GM23248 (cell line): Measurements from ENCODE around the gene FHOD3. TPM values are rescaled to one million over a fixed set of nuclear protein-coding genes. Genes with fewer than 3 reads are reported as not detected.
A peak's percentile ranks its signal among the peaks of the same experiment; 100 is the strongest.

ENCODE experiments used
- DNase-seq: peaks from one replicate; pipeline ENCODE4 v3.0.0-alpha.2; 2015
- H2AFZ ChIP-seq: fragments of 200-600 bp; sonication (generic); 2 replicates; pipeline ENCODE4 v1.6.1; 2016; ENCODE audit warnings: antibody characterized with exemption
- H3F3A ChIP-seq: fragments of 200-600 bp; sonication (generic); 2 replicates; pipeline ENCODE4 v1.6.1; 2016; ENCODE audit warnings: mild to moderate bottlenecking, antibody characterized with exemption, mixed run types; ENCODE audit not compliant: insufficient read depth
- H3K27ac ChIP-seq: fragments of 200-600 bp; sonication (generic); 2 replicates; pipeline ENCODE4 v1.5.1; 2016; ENCODE audit warnings: mild to moderate bottlenecking
- H3K27me3 ChIP-seq: fragments of 200-600 bp; sonication (generic); replicated peaks from 2 replicates; pipeline ENCODE4 v1.6.1; 2016; ENCODE audit warnings: mild to moderate bottlenecking; ENCODE audit not compliant: insufficient read depth
- H3K36me3 ChIP-seq: fragments of 200-600 bp; sonication (generic); 2 replicates; pipeline ENCODE4 v1.6.1; 2016; ENCODE audit warnings: low read depth, mild to moderate bottlenecking
- H3K4me1 ChIP-seq: fragments of 200-600 bp; sonication (generic); 2 replicates; pipeline ENCODE4 v1.6.1; 2016; ENCODE audit warnings: mild to moderate bottlenecking; ENCODE audit not compliant: insufficient read depth
- H3K4me2 ChIP-seq: fragments of 200-600 bp; sonication (generic); one replicate; pipeline ENCODE4 v1.6.1; 2016; ENCODE audit warnings: mild to moderate bottlenecking; ENCODE audit not compliant: unreplicated experiment
- H3K4me3 ChIP-seq: fragments of 200-600 bp; sonication (generic); 2 replicates; pipeline ENCODE4 v1.5.1; 2016; ENCODE audit warnings: mild to moderate bottlenecking
- H3K79me2 ChIP-seq: fragments of 200-600 bp; sonication (generic); 2 replicates; pipeline ENCODE4 v1.6.1; 2016; ENCODE audit warnings: mild to moderate bottlenecking; ENCODE audit not compliant: insufficient read depth
- H3K9ac ChIP-seq: fragments of 200-600 bp; sonication (generic); 2 replicates; pipeline ENCODE4 v1.6.1; 2016; ENCODE audit warnings: mild to moderate bottlenecking
- H3K9me2 ChIP-seq: fragments of 200-600 bp; sonication (generic); 2 replicates; pipeline ENCODE4 v1.6.1; 2016; ENCODE audit warnings: mixed run types, mild to moderate bottlenecking, moderate library complexity; ENCODE audit not compliant: insufficient read depth
- H3K9me3 ChIP-seq: fragments of 200-600 bp; sonication (generic); one replicate; pipeline ENCODE4 v1.6.1; 2017; ENCODE audit warnings: low read depth
- H4K20me1 ChIP-seq: fragments of 200-600 bp; sonication (generic); 2 replicates; pipeline ENCODE4 v1.6.0; 2016; ENCODE audit not compliant: insufficient read depth
- EZH2 ChIP-seq: fragments of 200-600 bp; sonication (generic); IDR thresholded peaks from 2 replicates; pipeline ENCODE4 v1.6.1; 2018; ENCODE audit warnings: antibody characterized with exemption, mild to moderate bottlenecking; ENCODE audit not compliant: insufficient read depth, poor library complexity, severe bottlenecking
- EZH2phosphoT487 ChIP-seq: fragments of 200-600 bp; sonication (generic); IDR thresholded peaks from 2 replicates; pipeline ENCODE4 v1.6.1; 2018; ENCODE audit warnings: antibody characterized with exemption, moderate library complexity, mild to moderate bottlenecking, low read depth; ENCODE audit not compliant: insufficient read depth
- whole genome bisulfite sequencing, 2 experiments: methylation state at CpG; one replicate each; pipeline ENCODE4 v1.1.6; 2015 to 2017; ENCODE audit warnings: low lambda C conversion rate in 2 of 2, low coverage in 1 of 2; ENCODE audit errors: missing lambda C conversion rate in 2 of 2; 5-methylcytosine and 5-hydroxymethylcytosine counted together
- in situ Hi-C: fragments of 300-500 bp; cut with MboI; formaldehyde crosslinking; loops from 2 replicates; pipeline ENCODE4 v1.15.0; 2020
- polyA plus RNA-seq: library from polyadenylated mRNA; unstranded; fragments of >200 nt; fragmentation: Nextera tagmentation; extraction: Ambion mirVana; gene quantifications from 2 replicates; pipeline ENCODE4 v1.2.1, GENCODE V29; 2016
- total RNA-seq: library from RNA; depleted of rRNA; stranded (reverse); fragments of >200 nt; shearing (Covaris generic); gene quantifications from 2 replicates; pipeline ENCODE4 v1.2.3, GENCODE V29; 2014

Gene FHOD3
- total and polyA plus RNA-seq, 2 experiments from 2014 or later = 1.6 to 10.1 TPM

GRCh38 chr18:36736094-36736493, 438.6 kb downstream of the FHOD3 start:
- TF ChIP-seq EZH2phosphoT487 = no peak
- no peak for TF ChIP-seq EZH2
- Histone ChIP-seq H3K27me3 (no peaks in the 10 kb centered on the region), H3K9me2 (no peaks in the 10 kb centered on the region), H3K4me2 (no peak overlapping the region), H3F3A (no peaks in the 10 kb centered on the region), H3K27ac (no peak overlapping the region), H4K20me1 (no peaks in the 10 kb centered on the region), H3K4me1 (no peaks in the 10 kb centered on the region), H3K36me3 (no peaks in the 10 kb centered on the region), H3K9ac (no peak overlapping the region), H3K4me3 (no peak overlapping the region), H2AFZ (no peak overlapping the region), H3K79me2 (no peaks in the 10 kb centered on the region), H3K9me3 (no peaks in the 10 kb centered on the region)
- no peak for DNase-seq
- WGBS, 2 experiments = 97 to 98% methylated on average over 6 of the region's 6 CpGs
- in situ Hi-C loops = no loop called here

- no peak for DNase-seq
- no peak for TF ChIP-seq EZH2
- TF ChIP-seq EZH2phosphoT487 = no peak
- H3K27me3 ChIP-seq = no peaks in the 10 kb centered on the region
- H3K9me3 ChIP-seq = no peaks in the 10 kb centered on the region
- H2AFZ ChIP-seq = no peak overlapping the region
- H3K4me3 ChIP-seq = no peak overlapping the region
- 95 to 99% methylated on average over 3 of the region's 3 CpGs for WGBS, 2 experiments
- no peaks in the 10 kb centered on the region for H3K36me3 ChIP-seq
- in situ Hi-C loops = no loop called here
- H3K9ac ChIP-seq = no peak overlapping the region
- no peaks in the 10 kb centered on the region for H3K9me2 ChIP-seq
- no peak overlapping the region for H3K27ac ChIP-seq
- no peaks in the 10 kb centered on the region for H3F3A ChIP-seq
- no peaks in the 10 kb centered on the region for H3K79me2 ChIP-seq
- no peaks in the 10 kb centered on the region for H4K20me1 ChIP-seq
- no peak overlapping the region for H3K4me2 ChIP-seq
- no peaks in the 10 kb centered on the region for H3K4me1 ChIP-seq
Measured at GRCh38 chr18:36737316-36737715, 439.8 kb downstream of the FHOD3 start.

- H3K9me2 ChIP-seq = no peaks in the 10 kb centered on the region
- 79 to 83% methylated on average over 6 of the region's 6 CpGs for WGBS, 2 experiments
- no peak overlapping the region for H3K4me2 ChIP-seq
- no peaks in the 10 kb centered on the region for H3K79me2 ChIP-seq
- H3K9me3 ChIP-seq = no peaks in the 10 kb centered on the region
- no peaks in the 10 kb centered on the region for H3F3A ChIP-seq
- peaks cover 12% of the 10 kb centered on the region for H3K4me1 ChIP-seq
- no peak overlapping the region for H3K4me3 ChIP-seq
- TF ChIP-seq EZH2phosphoT487 (no peak), EZH2 (no peak)
- peak overlapping the region; percentile 33 for H3K27ac ChIP-seq
- DNase-seq = peak; percentile 77
- H3K9ac ChIP-seq = no peak overlapping the region
- no peaks in the 10 kb centered on the region for H3K36me3 ChIP-seq
- no peaks in the 10 kb centered on the region for H4K20me1 ChIP-seq
- peak overlapping the region; percentile 14; the same call in 1 of the 2 replicates for H2AFZ ChIP-seq
- in situ Hi-C loops = no loop called here
- H3K27me3 ChIP-seq = no peaks in the 10 kb centered on the region
Measured at GRCh38 chr18:36744261-36744876, 446.9 kb downstream of the FHOD3 start.

- no peak overlapping the region for H3K4me3 ChIP-seq
- H3K4me2 ChIP-seq = no peak overlapping the region
- no peaks in the 10 kb centered on the region for H3K27me3 ChIP-seq
- no peaks in the 10 kb centered on the region for H3K9me3 ChIP-seq
- H2AFZ ChIP-seq = no peak overlapping the region
- no peaks in the 10 kb centered on the region for H3K9me2 ChIP-seq
- TF ChIP-seq EZH2phosphoT487 = no peak
- no peak for TF ChIP-seq EZH2
- H4K20me1 ChIP-seq = no peaks in the 10 kb centered on the region
- no peaks in the 10 kb centered on the region for H3K36me3 ChIP-seq
- no peak overlapping the region for H3K27ac ChIP-seq
- H3K9ac ChIP-seq = no peak overlapping the region
- peaks cover 12% of the 10 kb centered on the region for H3K4me1 ChIP-seq
- in situ Hi-C loops = no loop called here
- WGBS, 2 experiments = 84 to 88% methylated on average over 16 to 25 of the region's 25 CpGs
- DNase-seq = no peak
- H3F3A ChIP-seq = no peaks in the 10 kb centered on the region
- H3K79me2 ChIP-seq = no peaks in the 10 kb centered on the region
Measured at GRCh38 chr18:36745219-36745975, 447.9 kb downstream of the FHOD3 start.
